Suppressor macrophage (primary cell): Measurements from ENCODE around the gene DNAJC11.
"Not testable (repeated sequence)": the region's sequence is repeated elsewhere in the genome, so short reads cannot be mapped to it uniquely, and the experiment has no call there.

ENCODE experiments used
- DNase-seq, 4 experiments: peaks; one replicate each; pipeline ENCODE4 v3.0.0-alpha.2; 2020 to 2022

DNAJC11 gene

DNA sequence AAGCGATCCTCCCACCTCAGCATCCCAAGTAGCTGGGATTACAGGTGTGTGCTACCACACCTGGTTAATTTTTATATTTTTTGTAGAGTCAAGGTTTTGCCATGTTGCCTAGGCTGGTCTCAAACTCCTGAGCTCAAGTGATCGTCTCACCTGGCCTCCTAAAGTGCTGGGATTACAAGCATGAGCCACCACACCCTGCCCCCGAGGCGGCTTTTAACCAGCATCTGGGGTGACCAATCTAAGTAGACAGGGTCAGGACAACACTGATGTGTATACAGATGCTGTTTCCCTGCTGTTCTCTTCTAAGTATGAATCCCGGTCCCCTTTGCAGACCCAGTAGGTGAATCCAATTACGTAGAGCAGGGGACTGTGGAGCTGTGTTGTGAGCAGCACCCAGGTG, 53.1 kb downstream of the DNAJC11 start:
- no peak for DNase-seq

DNA sequence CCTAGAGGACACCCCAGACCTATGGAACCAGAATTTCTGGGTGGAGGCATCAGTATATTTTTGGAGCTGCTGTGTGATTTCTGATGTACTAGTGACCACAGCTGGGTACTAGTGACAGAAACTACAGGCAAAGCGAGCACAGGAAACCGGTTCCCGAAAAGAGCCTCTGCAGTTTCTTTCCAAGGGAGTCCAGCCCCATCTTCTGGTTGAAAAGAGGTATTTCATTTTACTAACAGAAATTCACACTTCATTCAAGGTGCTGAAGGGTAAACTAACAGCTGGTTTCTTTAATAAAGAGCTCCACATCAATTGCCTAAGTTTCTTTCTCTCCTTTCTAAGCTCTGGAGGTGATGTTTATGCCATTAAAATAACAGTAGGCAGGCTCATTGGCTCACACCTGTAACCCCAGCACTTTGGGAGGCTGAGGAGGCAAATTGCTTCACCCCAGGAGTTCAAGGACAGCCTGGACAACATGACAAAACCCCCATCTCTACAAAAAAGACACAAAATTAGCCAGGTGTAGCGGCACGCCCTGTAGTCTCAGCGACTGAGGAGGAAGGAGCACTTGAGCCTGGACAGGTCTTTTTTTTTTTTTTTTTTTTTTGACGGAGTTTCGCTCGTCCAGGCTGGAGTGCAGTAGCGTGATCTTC, 55.0 kb downstream of the DNAJC11 start:
- DNase-seq: peak; percentile 12 to 74 (median 57)

DNA sequence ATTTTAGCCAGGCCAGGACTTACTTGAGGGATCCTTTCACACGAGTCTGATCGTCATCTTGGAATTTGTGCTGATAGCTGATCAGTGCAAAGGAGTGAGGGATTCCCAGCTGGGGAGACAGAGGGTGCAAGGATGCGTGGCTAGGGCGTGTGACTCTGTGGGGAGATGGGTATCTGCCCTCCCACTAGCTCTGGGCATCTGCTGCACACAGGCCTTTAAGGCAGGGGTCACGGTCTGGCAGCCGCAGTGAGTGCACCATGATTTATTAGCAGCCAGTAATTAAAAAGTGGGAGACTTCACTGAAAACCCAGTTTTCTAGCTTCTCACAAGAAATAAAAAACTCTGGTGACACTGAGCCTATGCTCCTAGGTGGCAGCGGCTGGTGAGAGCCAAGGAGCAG, 56.6 kb downstream of the DNAJC11 start:
- DNase-seq: no peak

DNA sequence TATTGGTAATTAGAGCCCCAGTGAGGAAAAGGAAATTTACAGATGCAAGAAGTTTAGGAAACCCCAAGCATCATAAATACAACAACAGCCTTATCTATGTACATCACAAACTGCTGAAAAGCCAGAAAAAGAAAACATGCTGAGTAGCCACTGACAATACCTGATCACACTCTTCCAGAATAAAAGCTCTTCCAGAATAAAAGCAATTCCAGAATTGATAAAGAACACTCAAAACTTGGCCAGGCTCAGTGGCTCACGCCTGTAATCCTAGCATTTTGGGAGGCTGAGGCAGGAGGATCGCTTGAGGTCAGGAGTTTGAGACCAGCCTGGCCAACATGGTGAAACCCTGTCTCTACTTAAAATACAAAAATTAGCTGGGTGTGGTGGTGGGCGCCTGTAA, 60.7 kb downstream of the DNAJC11 start:
- DNase-seq: not testable (repeated sequence)

DNA sequence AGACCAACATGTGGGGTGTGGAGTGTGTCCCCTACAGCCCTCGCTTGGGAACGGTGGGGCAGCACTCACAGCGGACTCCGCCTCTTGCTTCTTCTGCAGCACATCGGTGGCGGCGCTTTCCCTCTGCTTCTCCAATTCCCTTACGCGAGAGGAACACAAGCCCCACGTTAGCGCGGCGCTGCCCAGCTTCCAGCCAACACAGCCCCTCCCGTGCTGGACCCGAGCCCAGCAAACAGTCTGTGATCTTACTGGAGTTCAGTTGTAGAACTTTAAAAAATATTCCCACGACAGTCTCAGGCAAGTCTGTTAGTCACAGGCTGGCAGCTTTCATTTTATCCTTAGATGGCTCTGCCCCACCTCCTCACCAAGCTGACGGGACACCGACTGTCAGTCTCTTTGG, 63.4 kb downstream of the DNAJC11 start:
- DNase-seq: no peak

DNA sequence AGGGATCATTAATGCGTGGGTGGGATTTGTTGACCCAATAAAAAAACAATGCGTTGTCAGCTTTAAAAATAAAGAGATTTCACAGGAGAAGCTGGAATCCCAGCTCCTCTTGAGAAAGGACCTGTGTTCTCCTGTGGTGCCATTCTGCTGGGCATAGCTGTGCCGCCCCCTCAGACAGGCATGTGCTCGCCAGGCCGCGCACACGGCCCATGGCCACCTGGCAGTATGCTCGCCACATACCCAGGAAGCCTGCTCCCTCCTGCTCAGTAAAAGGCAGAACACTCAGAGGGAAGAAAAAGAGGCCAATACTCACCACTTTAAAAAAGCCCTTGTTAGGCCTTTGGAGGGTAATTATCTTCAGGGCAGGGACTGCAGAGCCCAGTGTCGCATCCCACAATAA, 63.8 kb downstream of the DNAJC11 start:
- DNase-seq: no peak

DNA sequence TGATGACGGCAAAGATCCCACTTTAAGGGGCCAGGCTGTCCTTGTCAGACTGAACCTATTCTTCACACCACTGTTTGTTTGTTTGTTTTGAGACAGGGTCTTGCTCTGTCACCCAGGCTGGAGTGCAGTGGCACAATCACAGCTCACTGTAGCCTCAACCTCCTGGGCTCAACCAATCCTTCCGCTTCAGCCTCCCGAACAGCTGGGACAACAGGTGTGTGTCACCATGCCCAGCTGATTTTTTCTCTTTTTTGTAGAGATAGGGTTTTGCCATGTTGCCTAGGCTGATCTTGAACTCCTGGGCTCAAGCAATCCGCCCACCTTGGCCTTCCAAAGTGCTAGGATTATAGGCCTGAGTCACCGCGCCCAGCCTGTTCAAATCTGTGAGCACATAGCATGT, 64.8 kb downstream of the DNAJC11 start:
- DNase-seq: not testable (repeated sequence)

DNA sequence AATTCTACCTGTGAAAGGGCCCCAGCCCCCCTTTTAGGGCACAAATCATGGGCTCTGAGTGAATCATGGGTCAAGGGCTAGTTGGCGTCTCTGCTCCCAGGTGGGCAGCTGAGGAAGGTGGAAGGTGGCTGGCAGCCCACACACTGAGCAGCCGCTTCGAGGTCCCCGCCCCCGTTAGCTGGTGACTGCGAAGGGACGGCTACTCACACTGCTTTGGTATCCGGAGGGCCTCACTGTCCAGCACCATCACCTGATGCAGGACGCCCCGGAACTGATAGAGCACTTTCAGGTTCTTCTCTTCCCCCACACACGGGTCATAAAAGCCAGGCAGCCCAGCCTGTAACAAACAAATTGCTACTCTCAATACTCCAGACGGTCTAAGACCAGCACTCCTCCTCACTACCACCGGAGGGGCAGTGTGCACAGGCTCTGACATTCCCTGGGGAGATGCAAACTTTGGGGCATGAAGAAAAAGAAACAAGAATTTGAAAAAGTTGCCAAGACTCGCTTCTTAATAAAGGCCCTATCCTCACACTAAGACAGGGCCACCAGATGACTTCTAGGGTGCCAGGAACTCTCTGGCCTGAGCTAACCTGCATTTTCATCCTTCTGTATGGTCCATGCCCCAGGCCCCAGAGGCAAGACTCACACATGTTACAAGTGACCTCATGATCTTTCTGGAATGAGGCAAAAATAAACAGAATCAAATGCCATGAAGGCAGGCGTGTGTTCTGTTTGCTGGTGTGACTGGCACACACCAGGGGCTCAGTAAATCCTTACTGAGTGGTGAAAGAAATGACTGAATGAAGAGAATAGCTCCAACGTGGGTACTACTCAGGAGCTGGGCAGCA, 65.5 kb downstream of the DNAJC11 start:
- no peak for DNase-seq

DNA sequence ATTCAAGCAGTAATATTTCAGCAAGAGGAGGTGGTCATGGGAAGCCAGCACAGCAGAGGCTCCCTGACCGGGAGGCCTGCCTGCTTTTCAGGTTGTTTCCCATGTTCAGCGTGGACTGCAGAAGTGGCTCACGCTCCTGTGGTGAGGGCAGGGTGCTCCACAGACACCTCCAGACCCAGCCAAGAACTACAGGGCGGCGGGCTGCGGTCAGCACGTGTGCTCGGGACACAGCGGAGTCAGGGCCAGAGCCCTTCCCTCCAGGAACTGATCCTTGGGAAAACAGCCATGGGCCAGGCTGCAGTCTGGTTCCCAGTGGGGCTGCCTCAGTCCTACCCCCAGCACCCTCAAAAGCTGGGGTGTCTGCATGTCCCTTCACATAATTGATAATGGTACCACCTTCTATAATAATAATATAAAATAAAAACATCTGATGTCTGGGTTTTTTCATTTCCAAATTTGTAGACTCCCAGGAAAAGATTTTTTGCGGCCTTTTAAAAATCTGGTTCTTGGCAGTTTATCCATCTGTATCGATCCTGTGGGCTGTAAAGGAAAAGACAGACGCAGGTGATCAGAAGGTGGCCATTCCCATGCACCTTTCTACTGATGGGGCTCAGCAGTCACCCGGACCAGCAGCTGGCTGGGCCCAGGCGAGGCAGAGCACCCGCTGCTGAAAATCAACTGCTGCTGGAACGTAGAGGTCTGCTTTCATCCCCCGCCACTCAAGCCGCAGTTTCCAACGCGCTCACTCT, 66.3 kb downstream of the DNAJC11 start:
- DNase-seq: no peak

DNA sequence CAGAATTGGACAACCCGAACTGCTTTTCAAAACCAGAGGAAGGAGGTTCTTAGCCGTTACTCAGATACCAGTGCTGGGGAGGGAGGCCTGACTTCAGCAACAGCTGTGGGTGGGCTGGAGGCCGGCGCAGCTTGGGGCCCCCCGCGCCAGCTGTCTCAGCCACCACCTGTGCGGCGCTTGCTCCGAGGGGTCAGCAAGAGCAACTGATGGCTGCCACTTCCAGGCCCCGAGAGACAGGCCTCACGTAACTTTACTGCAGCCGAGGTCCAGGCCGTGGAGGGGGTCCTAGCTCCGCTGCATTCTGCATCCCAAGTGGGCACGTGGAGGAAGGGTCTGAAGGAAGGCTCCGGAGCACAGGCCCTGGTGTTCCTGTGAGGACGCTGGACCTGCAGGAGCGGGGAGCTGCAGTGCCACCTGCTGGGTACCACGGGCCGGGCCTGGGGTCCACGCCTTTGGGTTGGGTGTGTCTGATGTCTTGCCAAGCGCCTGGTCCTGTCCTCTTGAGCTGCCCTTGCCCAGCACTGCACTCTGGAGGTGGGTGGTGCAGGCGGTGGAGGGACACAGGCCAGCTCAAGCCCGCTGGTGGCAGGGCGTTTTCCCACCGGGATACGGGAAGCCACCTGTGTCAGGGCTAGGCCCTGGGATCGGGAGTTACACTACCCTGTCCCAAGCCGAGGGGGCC, 67.1 kb downstream of the DNAJC11 start:
- peak; percentile 19 to 61 (median 38) for DNase-seq

DNA sequence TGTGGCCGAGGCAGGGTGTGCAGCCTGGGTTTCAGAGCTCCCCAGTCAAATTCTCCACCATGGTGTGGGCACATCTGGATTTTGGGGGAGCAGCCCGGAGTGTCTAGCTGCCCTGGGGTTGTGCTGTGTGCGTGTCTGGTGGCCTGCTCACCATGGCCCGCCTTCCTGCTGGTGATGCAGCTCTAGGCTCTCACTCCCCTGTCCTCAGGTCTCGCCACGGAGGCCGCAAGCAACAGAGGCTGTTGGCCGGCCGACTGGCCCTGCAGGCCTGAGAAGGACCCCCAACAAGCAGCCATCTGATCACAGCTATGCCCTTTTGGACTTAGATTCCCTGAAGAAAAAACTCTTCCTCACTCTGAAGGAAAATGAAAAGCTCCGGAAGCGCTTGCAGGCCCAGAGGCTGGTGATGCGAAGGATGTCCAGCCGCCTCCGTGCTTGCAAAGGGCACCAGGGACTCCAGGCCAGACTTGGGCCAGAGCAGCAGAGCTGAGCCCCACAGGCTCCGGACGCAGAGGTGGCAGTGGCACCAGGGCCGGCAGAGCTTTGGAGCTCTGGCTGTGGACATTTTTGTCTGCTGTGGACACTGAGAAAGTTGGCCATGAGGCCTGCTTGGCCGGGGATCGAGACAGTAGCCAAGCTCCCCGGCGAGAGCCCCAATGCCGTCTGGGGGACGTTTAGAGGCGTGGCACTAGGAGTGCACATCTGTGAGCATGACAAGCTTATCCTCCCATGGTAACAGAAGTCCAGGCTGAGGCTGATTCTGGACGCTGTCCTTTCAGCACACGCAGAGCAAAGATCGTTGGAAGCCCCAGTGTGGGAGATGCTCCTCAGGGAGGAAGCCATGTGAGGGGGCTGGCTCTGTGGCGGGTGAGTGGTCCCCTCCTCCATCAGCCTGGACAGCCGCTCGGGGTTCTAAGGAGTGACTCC, 68.8 kb downstream of the DNAJC11 start:
- no peak for DNase-seq

DNA sequence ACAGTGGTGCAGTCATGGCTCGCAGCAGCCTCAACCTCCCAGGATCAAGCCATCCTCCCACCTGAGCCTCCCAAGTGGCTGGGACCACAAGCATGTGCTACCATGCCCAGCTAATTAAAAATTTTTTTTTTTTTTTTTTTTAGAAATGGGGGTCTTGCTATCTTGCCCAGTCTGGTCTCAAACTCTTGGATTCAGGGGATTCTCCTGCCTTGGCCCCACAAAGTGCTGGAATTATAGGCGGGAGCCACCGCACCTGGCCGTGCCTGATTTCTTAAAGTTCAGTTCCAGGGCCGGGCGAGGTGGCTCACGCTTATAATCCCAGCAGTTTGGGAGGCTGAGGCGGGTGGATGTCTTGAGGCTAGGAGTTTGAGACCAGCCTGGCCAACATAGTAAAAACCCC, 70.6 kb downstream of the DNAJC11 start:
- no peak for DNase-seq

DNA sequence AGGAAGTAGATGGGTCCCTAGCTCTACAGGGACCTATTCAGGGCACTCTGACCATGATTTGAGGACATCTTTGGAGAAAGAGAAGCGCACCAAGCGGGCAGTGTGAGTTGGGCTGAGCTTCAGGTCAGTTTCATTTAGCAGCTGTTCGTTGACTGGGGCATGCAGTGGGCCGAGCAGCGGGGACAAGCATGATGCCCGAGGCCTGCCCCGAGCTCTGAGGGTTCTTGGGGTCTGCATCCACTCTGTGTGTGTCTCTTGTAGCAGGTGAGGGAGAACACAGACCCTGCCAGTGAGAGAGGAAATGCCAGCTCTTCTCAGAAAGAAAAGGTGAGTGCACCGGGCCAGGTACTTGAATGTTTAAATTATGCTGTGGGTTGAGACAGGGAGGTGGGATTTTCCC, 71.6 kb downstream of the DNAJC11 start:
- DNase-seq: no peak

DNA sequence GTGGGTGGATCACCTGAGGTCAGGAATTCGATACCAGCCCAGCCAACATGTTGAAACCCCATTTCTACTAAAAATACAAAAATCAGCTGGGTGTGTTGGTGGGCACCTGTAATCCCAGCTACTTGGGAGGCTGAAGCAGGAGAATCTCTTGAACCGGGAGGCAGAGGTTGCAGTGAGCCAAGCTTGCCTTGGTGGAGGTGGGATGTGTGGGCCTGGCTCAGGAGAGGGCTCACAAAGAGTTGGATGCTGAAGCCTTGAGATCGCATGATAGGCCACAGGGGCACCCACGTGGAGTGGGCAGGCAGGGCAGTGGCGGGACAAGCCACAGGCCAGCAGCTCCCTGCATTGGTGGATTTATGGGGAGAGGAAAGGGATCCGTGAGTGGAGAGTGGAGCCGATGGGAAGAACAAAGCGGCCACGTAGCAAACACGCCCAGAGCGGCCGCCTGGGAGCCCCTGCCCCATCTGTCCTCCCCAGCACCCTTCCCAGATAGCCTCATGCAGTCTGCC, 72.6 kb downstream of the DNAJC11 start:
- DNase-seq: no peak

DNA sequence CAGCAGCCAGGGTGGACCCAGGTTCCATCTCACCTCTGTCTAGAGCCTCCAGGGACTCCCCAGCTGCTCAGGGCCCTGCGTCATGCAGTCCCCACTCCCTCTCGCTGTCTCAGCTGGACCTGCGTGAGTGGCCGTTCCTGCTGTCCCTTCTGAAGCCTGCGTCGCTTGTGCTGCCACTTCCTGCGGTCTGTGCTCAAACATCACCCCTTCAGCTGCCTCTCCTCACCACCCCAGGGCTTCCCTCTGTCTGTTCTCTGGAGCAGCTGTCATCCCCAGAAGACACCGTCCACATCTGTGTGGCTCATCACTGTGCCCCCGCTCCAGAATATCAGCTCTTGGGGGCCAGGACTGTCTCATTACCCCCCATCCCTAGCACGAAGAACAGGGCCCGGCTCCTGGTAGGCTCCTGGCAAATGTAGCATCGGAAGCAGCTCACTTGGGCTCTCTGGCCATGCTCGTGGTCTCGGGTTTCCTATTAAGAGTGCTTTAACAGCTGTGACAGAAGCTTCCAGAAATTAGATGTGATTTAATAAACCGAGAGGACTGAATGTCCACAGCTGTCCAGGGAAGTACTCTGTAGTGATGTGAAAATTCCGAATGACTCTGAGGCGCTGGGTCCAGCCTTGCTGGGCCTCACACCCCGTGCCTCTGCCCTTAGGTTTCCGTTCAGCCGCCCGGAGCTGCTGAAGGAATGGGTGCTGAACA, 73.6 kb downstream of the DNAJC11 start:
- no peak for DNase-seq

DNA sequence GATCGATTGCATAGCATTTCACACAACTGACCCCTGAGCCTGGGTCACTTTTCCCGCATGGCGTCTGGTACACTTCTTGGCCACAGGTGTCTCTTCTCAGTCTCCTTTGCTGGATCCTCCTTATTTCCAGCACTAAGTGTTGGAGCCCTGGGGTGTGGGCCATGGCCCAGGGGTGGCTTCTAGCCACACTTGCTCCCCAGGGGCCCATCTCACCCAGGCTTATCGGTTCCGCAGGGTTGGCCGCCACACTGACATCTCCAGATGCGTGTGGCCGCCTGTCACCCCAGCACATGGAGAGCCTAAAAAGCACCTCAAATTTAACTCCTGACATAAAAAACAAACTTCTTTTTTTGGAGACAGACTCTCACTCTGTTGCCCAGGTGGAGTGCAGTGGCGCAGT, 74.6 kb downstream of the DNAJC11 start:
- DNase-seq: no peak

DNA sequence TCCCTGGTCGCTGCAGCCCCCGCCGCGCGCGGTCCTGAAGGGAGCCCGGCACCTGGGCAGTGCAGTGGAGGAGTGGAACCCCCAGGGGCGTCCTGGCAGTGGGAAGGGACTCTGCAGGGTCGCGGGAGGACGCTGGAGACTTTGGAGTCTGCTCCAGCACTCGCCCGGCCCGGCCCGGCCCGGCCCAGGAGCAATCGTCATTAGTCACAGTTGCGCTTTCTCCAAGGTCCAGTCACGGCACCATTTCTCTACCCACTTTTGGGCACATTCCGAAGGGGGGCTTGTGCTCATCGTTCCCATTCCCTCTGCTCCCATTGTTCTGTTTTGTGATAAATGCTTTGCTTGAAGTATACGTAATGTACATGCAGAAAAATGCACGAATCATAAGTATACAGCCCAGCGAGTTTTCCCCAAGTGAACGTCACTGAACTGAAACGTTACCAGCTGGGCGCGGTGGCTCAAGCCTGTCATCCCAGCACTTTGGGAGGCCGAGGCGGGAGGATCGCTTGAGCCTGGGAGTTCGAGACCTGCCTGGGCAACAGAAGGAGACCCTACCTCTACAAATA, 75.9 kb downstream of the DNAJC11 start:
- peak in 2 of 4 experiments; percentile 13 to 30 for DNase-seq

DNA sequence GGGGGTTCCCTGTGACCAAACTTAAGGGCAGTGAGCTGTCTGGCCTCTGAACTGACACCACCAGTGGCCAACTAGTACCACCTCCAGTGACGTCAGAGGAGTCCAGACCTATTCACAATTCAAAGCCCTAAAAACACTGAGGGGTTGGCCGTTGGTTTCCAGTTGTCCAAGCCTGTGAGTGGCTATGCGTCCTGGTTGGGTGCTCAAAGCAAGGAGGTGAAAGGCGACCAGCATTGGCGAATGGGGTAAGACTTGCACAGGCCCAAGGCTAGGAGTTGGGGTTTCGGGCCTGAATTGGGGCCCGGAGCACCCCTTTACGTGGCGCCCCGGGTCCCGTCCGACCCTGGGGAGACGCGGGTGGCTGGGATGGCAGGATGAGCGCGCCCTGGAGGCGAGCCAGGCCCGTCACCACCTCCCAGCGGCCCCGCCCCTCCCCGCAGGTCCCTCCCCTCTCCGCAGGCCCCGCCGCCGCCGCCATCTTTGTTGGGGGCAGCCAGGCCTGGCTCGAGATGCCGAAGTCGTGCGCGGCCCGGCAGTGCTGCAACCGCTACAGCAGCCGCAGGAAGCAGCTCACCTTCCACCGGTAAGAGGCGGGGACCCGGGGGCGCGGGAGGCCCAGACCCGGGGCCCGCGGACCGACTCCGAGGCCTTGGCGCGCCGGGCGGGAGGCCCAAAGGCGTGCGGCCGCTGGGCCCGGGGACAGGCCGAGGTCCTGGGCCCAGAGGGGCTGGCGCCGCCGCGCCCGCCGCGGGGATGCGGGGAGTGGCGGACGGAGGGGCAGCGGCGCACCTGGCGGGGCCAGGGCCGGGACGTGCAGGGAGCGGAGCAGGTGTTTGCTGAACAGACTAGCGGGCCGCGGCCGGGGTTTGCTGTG, 76.7 kb downstream of the DNAJC11 start, which contains the start of gene THAP3:
Gene THAP3 (plus strand): TSS at position 159 of the 874 bp plus-strand sequence. CDS start 351 bp downstream, at position 510.
- DNase-seq: peak; percentile 81 to 95 (median 88)

DNA sequence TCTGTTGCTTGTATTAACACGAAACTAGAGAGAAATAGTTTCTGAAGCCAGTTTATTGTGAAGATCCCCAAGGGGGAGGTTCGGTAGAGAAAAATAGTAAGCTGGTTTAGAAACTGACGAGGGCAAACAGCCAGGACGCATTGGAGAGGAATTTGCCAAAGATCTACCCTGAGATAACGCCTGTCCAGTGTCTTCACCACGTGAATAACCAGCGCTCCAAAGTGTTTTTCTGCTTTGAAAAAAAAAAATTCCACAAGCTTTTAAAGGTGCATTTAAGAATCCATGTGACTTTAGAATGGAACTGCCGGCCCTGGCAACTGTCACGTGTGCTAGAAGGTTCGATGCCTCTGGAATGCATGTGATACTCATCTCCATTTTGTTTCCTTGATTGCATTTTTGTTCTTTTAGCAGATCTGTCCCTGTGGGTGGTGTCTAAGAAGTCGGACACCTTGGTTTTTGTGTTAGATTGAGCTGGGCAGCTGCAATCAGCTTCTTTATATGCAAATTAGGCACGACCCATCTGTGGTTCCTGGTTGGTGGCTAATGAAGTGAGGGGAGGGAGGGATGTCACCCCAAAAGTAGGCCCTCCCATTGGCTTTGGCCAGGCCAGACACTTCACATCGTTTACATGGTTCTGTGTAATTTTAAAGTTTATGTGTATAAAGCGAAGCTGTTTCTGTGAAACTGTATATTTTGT, 78.2 kb downstream of the DNAJC11 start:
- DNase-seq: no peak
